Thymus (tissue), 11 donors: Measurements from ENCODE around the gene UPF1. TPM values are rescaled to one million over a fixed set of nuclear protein-coding genes. Genes with fewer than 3 reads are reported as not detected.

Experiments used
- DNase-seq, 9 donors: peaks; one replicate each; pipeline ENCODE4 v3.0.0-alpha.2; 2013; ENCODE audit warnings: low spot score in 9 of 9, low read depth in 6 of 9, missing footprints in 1 of 9
- H3K27ac ChIP-seq, 2 donors: one replicate each; pipeline ENCODE4 v1.5.1; 2013; ENCODE audit warnings: control low read depth in 1 of 2, low read depth in 1 of 2, low read length in 1 of 2, mild to moderate bottlenecking in 1 of 2, moderate library complexity in 1 of 2
- H3K27me3 ChIP-seq, 2 donors: one replicate each; pipeline ENCODE4 v1.5.1; 2013; ENCODE audit warnings: low read length in 1 of 2; ENCODE audit not compliant: control insufficient read depth in 2 of 2, insufficient read depth in 1 of 2
- H3K36me3 ChIP-seq, 2 donors: one replicate each; pipeline ENCODE4 v1.5.1; 2013; ENCODE audit warnings: low read length in 1 of 2, mild to moderate bottlenecking in 1 of 2, moderate library complexity in 1 of 2; ENCODE audit not compliant: control insufficient read depth in 2 of 2, insufficient read depth in 2 of 2
- H3K4me1 ChIP-seq, 2 donors: one replicate each; pipeline ENCODE4 v1.5.1; 2013; ENCODE audit warnings: low read length in 2 of 2; ENCODE audit not compliant: control insufficient read depth in 2 of 2, insufficient read depth in 2 of 2
- H3K4me3 ChIP-seq, 2 donors: one replicate each; pipeline ENCODE4 v1.5.1; 2013; ENCODE audit warnings: low read length in 2 of 2, control low read depth in 1 of 2, mild to moderate bottlenecking in 1 of 2
- H3K9me3 ChIP-seq, 2 donors: one replicate each; pipeline ENCODE4 v1.5.1; 2013; ENCODE audit warnings: low read length in 1 of 2, mild to moderate bottlenecking in 1 of 2; ENCODE audit not compliant: control insufficient read depth in 2 of 2, insufficient read depth in 1 of 2
- whole genome bisulfite sequencing: extraction: QIAGEN DNeasy Blood & Tissue Kit; methylation state at CpG from one replicate; pipeline ENCODE4 v1.1.7; 2013; 5-methylcytosine and 5-hydroxymethylcytosine counted together
- polyA plus RNA-seq: library from polyadenylated mRNA; stranded (reverse); fragments of 200-250 nt; gene quantifications from one replicate; pipeline ENCODE4 v1.2.3, GENCODE V29; 2013
- total RNA-seq: library from RNA; stranded (reverse); fragments of 120-200 nt; gene quantifications from one replicate; pipeline ENCODE4 v1.2.4, GENCODE V29; 2013
- donor health status: healthy.

The UPF1 gene
- total and polyA plus RNA-seq, 2 donors, result 25.4 to 61.0 TPM

GRCh38 chr19:18850471-18851375 is 19.0 kb downstream of the UPF1 start:
- Histone ChIP-seq H3K9me3 (no peaks in the 10 kb centered on the region), H3K36me3 (peaks cover 85 to 92% of the 10 kb centered on the region in 2 donors), H3K4me1 (peaks cover 0 to 32% of the 10 kb centered on the region in 2 donors), H3K27me3 (no peaks in the 10 kb centered on the region), H3K4me3 (no peak overlapping the region), H3K27ac (peak overlapping the region in 1 of 2 donors; percentile 78)
- DNase-seq, result no peak
- 94% methylated on average over 27 of the region's 27 CpGs for WGBS

GRCh38 chr19:18851673-18852325 is 20.0 kb downstream of the UPF1 start:
- Histone ChIP-seq H3K4me3 (no peak overlapping the region), H3K4me1 (peaks cover 0 to 32% of the 10 kb centered on the region in 2 donors), H3K27me3 (no peaks in the 10 kb centered on the region), H3K27ac (no peak overlapping the region), H3K9me3 (no peaks in the 10 kb centered on the region), H3K36me3 (peaks cover 92 to 95% of the 10 kb centered on the region in 2 donors)
- DNase-seq, result no peak
- 97% methylated on average over 31 of the region's 31 CpGs for WGBS

- no peaks in the 10 kb centered on the region for H3K9me3 ChIP-seq
- DNase-seq, result no peak
- no peak overlapping the region for H3K27ac ChIP-seq
Observed at GRCh38 chr19:18852648-18853047, 20.9 kb downstream of the UPF1 start.

GRCh38 chr19:18853755-18854427 is 22.1 kb downstream of the UPF1 start:
- Histone ChIP-seq H3K4me3 (no peak overlapping the region), H3K27me3 (no peaks in the 10 kb centered on the region), H3K9me3 (no peaks in the 10 kb centered on the region), H3K36me3 (peaks cover 98 to 99% of the 10 kb centered on the region in 2 donors), H3K4me1 (peaks cover 0 to 25% of the 10 kb centered on the region in 2 donors), H3K27ac (no peak overlapping the region)
- DNase-seq, result no peak
- WGBS, result 94% methylated on average over 17 of the region's 17 CpGs

More at GRCh38 chr19:18852648-18853047, 20.9 kb downstream of the UPF1 start:
- peaks cover 0 to 30% of the 10 kb centered on the region in 2 donors for H3K4me1 ChIP-seq
- no peaks in the 10 kb centered on the region for H3K27me3 ChIP-seq
- H3K4me3 ChIP-seq, result no peak overlapping the region
- 90% methylated on average over 12 of the region's 12 CpGs for WGBS
- peaks cover 98 to 99% of the 10 kb centered on the region in 2 donors for H3K36me3 ChIP-seq

- DNase-seq, result no peak
- H3K4me1 ChIP-seq, result peaks cover 0 to 25% of the 10 kb centered on the region in 2 donors
- 98% methylated on average over 33 of the region's 33 CpGs for WGBS
Observed at GRCh38 chr19:18854982-18855381, 23.2 kb downstream of the UPF1 start.

GRCh38 chr19:18855647-18856384 is 24.1 kb downstream of the UPF1 start:
- no peaks in the 10 kb centered on the region for H3K9me3 ChIP-seq
- no peak overlapping the region for H3K27ac ChIP-seq
- 96% methylated on average over 27 of the region's 27 CpGs for WGBS
- no peak overlapping the region for H3K4me3 ChIP-seq
- H3K4me1 ChIP-seq, result peaks cover 0 to 22% of the 10 kb centered on the region in 2 donors
- H3K27me3 ChIP-seq, result no peaks in the 10 kb centered on the region
- no peak for DNase-seq
- H3K36me3 ChIP-seq, result peaks cover 99 to 100% of the 10 kb centered on the region in 2 donors

More at GRCh38 chr19:18854982-18855381, 23.2 kb downstream of the UPF1 start:
- H3K27ac ChIP-seq, result no peak overlapping the region
- H3K27me3 ChIP-seq, result no peaks in the 10 kb centered on the region
- H3K4me3 ChIP-seq, result no peak overlapping the region
- no peaks in the 10 kb centered on the region for H3K9me3 ChIP-seq
- peaks cover 99 to 100% of the 10 kb centered on the region in 2 donors for H3K36me3 ChIP-seq

GRCh38 chr19:18856385-18857126 is 24.8 kb downstream of the UPF1 start:
- no peak for DNase-seq

GRCh38 chr19:18857223-18857622 is 25.5 kb downstream of the UPF1 start:
- Histone ChIP-seq H3K4me1 (peaks cover 0 to 21% of the 10 kb centered on the region in 2 donors), H3K36me3 (peaks cover 99 to 100% of the 10 kb centered on the region in 2 donors), H3K4me3 (no peak overlapping the region), H3K27ac (no peak overlapping the region), H3K27me3 (no peaks in the 10 kb centered on the region), H3K9me3 (no peaks in the 10 kb centered on the region)
- DNase-seq, result no peak
- 98% methylated on average over 13 of the region's 13 CpGs for WGBS

More at GRCh38 chr19:18856385-18857126, 24.8 kb downstream of the UPF1 start:
- Histone ChIP-seq H3K36me3 (peaks cover 99 to 100% of the 10 kb centered on the region in 2 donors), H3K9me3 (no peaks in the 10 kb centered on the region), H3K27me3 (no peaks in the 10 kb centered on the region), H3K27ac (no peak overlapping the region), H3K4me1 (peaks cover 0 to 17% of the 10 kb centered on the region in 2 donors), H3K4me3 (no peak overlapping the region)
- whole genome bisulfite sequencing, result 93% methylated on average over 22 of the region's 22 CpGs
